GM12878 (cell line): Measurements from ENCODE around the gene KRT24. TPM values are rescaled to one million over a fixed set of nuclear protein-coding genes. Genes with fewer than 3 reads are reported as not detected.

Experiments
- ATF7 ChIP-seq: fragments of 450-650 bp; IDR thresholded peaks from 2 replicates; pipeline ENCODE4 v1.6.1; 2016; ENCODE audit warnings: low read depth, mild to moderate bottlenecking
- BACH1 ChIP-seq: fragments of 450-650 bp; IDR thresholded peaks from 2 replicates; pipeline ENCODE4 v1.6.1; 2017; ENCODE audit warnings: mild to moderate bottlenecking, borderline replicate concordance
- BHLHE40 ChIP-seq, 2 experiments: fragments of 450-650 bp in 1 of 2; IDR thresholded peaks; 2 replicates each; pipeline ENCODE4 v1.6.1; 2011 to 2017; ENCODE audit warnings: low read depth in 2 of 2, borderline replicate concordance in 1 of 2, improper control_type of control experiment in 1 of 2, low read length in 1 of 2, mild to moderate bottlenecking in 1 of 2
- BMI1 ChIP-seq: fragments of 450-650 bp; IDR thresholded peaks from 2 replicates; pipeline ENCODE4 v1.6.1; 2016; ENCODE audit warnings: mild to moderate bottlenecking, moderate library complexity, borderline replicate concordance
- CBFB ChIP-seq: IDR thresholded peaks from 2 replicates; pipeline ENCODE4 v1.6.1; 2016; ENCODE audit warnings: antibody characterized with exemption, low read depth
- CHD2 ChIP-seq: IDR thresholded peaks from 2 replicates; pipeline ENCODE4 v1.6.1; 2011; ENCODE audit warnings: low read depth, low read length, improper control_type of control experiment, borderline replicate concordance
- EP300 ChIP-seq, 2 experiments: fragments of 150-350 bp in 1 of 2; IDR thresholded peaks; 2 replicates each; pipeline ENCODE4 v1.6.1; 2011 to 2012; ENCODE audit warnings: low read depth in 2 of 2, low read length in 2 of 2, borderline replicate concordance in 1 of 2, improper control_type of control experiment in 1 of 2, inconsistent platforms in 1 of 2; ENCODE audit not compliant: control insufficient read depth in 1 of 2
- EZH2 ChIP-seq: IDR thresholded peaks from 2 replicates; pipeline ENCODE4 v1.6.1; 2012; ENCODE audit warnings: low read depth, mild to moderate bottlenecking, control low read depth, inconsistent platforms, low read length, borderline replicate concordance; ENCODE audit not compliant: control insufficient read depth
- FOXM1 ChIP-seq: IDR thresholded peaks from 2 replicates; pipeline ENCODE4 v1.6.1; 2012; ENCODE audit warnings: low read depth, mild to moderate bottlenecking, inconsistent platforms, low read length, moderate library complexity
- HSF1 ChIP-seq: fragments of 150-350 bp; IDR thresholded peaks from 2 replicates; pipeline ENCODE4 v1.6.1; 2014; ENCODE audit warnings: mild to moderate bottlenecking, low read depth, low read length
- IKZF2 ChIP-seq, 2 experiments: fragments of 450-650 bp; IDR thresholded peaks; 2 replicates each; pipeline ENCODE4 v1.6.1; 2017; ENCODE audit warnings: mild to moderate bottlenecking in 2 of 2, moderate library complexity in 2 of 2
- KAT2A ChIP-seq: conservative IDR thresholded peaks from 2 replicates; pipeline ENCODE4 v1.6.1; 2011; ENCODE audit warnings: low read depth, low read length; ENCODE audit not compliant: control insufficient read depth
- NFXL1 ChIP-seq: fragments of 450-650 bp; IDR thresholded peaks from 2 replicates; pipeline ENCODE4 v1.6.1; 2017; ENCODE audit warnings: antibody characterized with exemption, mild to moderate bottlenecking, borderline replicate concordance
- TAF1 ChIP-seq: IDR thresholded peaks from 2 replicates; pipeline ENCODE4 v1.6.1; 2011; ENCODE audit warnings: mild to moderate bottlenecking, low read depth, low read length, borderline replicate concordance
- ZNF592 ChIP-seq: fragments of 450-650 bp; IDR thresholded peaks from 2 replicates; pipeline ENCODE4 v1.6.1; 2017; ENCODE audit warnings: mild to moderate bottlenecking, moderate library complexity
- ZZZ3 ChIP-seq: IDR thresholded peaks from 2 replicates; pipeline ENCODE4 v1.6.1; 2011; ENCODE audit warnings: low read depth; ENCODE audit not compliant: control insufficient read depth, insufficient read length
- polyA plus RNA-seq, 11 experiments: library from polyadenylated mRNA; depleted of rRNA in 4 of 11; unstranded in 6 of 11; stranded (reverse) in 5 of 11; fragments of >200 nt; fragmentation: Nextera tagmentation in 4 of 11; fragmentation: Illumina TruSeq in 1 of 11; extraction: Ambion mirVana in 4 of 11; extraction: Trizol in 1 of 11; gene quantifications; 1 replicate in 1 of 11; 2 replicates in 10 of 11; pipeline versions ENCODE4 v1.2.1 to v1.2.3, GENCODE V29; 2011 to 2016; ENCODE audit warnings: inconsistent platforms in 2 of 11, missing spikeins in 2 of 11, low read depth in 1 of 11
- total RNA-seq, 4 experiments: library from RNA; depleted of rRNA in 3 of 4; stranded (reverse); fragments of >200 nt in 3 of 4; fragmentation: Illumina TruSeq in 1 of 4; extraction: Trizol in 1 of 4; gene quantifications; 2 replicates each; pipeline versions ENCODE4 v1.2.1 to v1.2.3, GENCODE V29; 2013 to 2021
- TF ChIP-seq, protein P1 (sequence below): fragments of 450-650 bp; IDR thresholded peaks from 2 replicates; pipeline ENCODE4 v1.6.1; 2016; ENCODE audit warnings: mild to moderate bottlenecking, moderate library complexity, borderline replicate concordance

The KRT24 gene
- total and polyA plus RNA-seq, 10 of the 15 experiments (the other 5 are each of a cell fraction or from before 2014, with no cell fraction given): not detected

DNA sequence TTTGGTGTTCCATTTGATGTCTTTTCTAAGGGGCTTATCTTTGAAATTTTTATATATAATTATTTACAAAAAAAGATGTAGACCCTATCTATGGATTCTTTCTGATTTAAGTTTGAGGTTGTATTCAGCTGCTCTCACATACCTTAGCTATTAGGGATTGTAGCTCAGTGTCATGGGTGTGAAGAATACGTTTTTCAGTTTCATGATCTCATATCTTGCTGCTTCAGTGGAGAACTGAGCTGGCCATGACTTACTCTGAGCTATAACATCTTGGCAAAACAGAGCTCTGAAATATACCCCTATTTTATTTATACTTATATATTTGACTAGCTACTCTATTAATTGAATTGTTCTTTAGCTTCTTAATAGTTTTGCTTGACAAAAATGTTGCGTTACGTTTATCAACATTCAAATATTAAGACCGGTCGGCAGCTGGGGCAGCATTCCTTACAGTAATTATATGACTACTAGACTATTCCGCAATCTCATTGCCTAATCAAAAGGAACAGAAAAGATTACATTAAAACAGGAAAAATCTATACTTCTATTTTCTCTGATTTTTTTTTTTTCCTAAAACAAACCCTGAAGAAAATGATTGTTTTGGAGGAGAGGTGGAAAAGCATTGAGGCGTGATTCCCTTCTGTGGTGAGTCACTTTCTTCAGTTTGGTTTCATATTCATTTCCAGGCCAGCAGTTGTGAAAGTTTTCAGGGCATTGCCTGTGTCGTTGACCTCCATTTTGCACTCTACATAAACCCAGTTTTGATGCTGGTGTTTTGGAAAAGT lies 24.1 kb upstream of the KRT24 start (continued):
- TF ChIP-seq, protein P1, sequence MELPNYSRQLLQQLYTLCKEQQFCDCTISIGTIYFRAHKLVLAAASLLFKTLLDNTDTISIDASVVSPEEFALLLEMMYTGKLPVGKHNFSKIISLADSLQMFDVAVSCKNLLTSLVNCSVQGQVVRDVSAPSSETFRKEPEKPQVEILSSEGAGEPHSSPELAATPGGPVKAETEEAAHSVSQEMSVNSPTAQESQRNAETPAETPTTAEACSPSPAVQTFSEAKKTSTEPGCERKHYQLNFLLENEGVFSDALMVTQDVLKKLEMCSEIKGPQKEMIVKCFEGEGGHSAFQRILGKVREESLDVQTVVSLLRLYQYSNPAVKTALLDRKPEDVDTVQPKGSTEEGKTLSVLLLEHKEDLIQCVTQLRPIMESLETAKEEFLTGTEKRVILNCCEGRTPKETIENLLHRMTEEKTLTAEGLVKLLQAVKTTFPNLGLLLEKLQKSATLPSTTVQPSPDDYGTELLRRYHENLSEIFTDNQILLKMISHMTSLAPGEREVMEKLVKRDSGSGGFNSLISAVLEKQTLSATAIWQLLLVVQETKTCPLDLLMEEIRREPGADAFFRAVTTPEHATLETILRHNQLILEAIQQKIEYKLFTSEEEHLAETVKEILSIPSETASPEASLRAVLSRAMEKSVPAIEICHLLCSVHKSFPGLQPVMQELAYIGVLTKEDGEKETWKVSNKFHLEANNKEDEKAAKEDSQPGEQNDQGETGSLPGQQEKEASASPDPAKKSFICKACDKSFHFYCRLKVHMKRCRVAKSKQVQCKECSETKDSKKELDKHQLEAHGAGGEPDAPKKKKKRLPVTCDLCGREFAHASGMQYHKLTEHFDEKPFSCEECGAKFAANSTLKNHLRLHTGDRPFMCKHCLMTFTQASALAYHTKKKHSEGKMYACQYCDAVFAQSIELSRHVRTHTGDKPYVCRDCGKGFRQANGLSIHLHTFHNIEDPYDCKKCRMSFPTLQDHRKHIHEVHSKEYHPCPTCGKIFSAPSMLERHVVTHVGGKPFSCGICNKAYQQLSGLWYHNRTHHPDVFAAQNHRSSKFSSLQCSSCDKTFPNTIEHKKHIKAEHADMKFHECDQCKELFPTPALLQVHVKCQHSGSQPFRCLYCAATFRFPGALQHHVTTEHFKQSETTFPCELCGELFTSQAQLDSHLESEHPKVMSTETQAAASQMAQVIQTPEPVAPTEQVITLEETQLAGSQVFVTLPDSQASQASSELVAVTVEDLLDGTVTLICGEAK: no peak
- TF ChIP-seq EP300 (IDR thresholded peaks at IDR 0.05; ENCODE audit: borderline replicate concordance in 1 of 2, control insufficient read depth in 1 of 2, low read depth in 2 of 2, low read length in 2 of 2) (peak; percentile 16 to 61; a peak in 1 of 4 replicates), TAF1 (no peak), ATF7 (0 out of 2 replicates have a peak, but pooled peaks have one; percentile 33), ZZZ3 (no peak), HSF1 (no peak), IKZF2 (IDR thresholded peaks at IDR 0.05) (peak; percentile 71 to 80), KAT2A (no peak), FOXM1 (no peak), ZNF592 (no peak), CBFB (no peak), BACH1 (no peak), BMI1 (0 out of 2 replicates have a peak, but pooled peaks have one; percentile 32), EZH2 (no peak), BHLHE40 (IDR thresholded peaks at IDR 0.05; ENCODE audit: borderline replicate concordance in 1 of 2, low read depth in 2 of 2, low read length in 1 of 2) (no peak), NFXL1 (no peak), CHD2 (no peak)
